NCI-H2029 (cell line): ENCODE data around the gene NYAP2.
A peak's percentile ranks its signal among the peaks of the same experiment; 100 is the strongest.

Experiments used
- DNase-seq: peaks from one replicate; lab custom pipeline; 2025; lab: John Stamatoyannopoulos, UW

Gene NYAP2

GRCh38 chr2:225399504-225399903, at the start of gene NYAP2:
NYAP2 (plus strand) TSS chr2:225399710; CDS start chr2:225408881, 9,171 bp downstream.
- DNase-seq, result peak; percentile 85

- no peak for DNase-seq
Measured at GRCh38 chr2:225353579-225354085, 45.9 kb upstream of the NYAP2 start.

- no peak for DNase-seq
Measured at GRCh38 chr2:225354281-225354774, 45.2 kb upstream of the NYAP2 start.

- DNase-seq, result no peak
Measured at GRCh38 chr2:225355788-225356187, 43.7 kb upstream of the NYAP2 start.

- no peak for DNase-seq
Measured at GRCh38 chr2:225366731-225367130, 32.8 kb upstream of the NYAP2 start.

- DNase-seq, result no peak
Measured at GRCh38 chr2:225367482-225367881, 32.0 kb upstream of the NYAP2 start.

GRCh38 chr2:225378984-225379383, 20.5 kb upstream of the NYAP2 start:
- no peak for DNase-seq

GRCh38 chr2:225379856-225380255, 19.7 kb upstream of the NYAP2 start:
- peak; percentile 53 for DNase-seq

- no peak for DNase-seq
Measured at GRCh38 chr2:225381609-225382008, 17.9 kb upstream of the NYAP2 start.

GRCh38 chr2:225398372-225398771, 1.1 kb upstream of the NYAP2 start:
- peak; percentile 10 for DNase-seq

- DNase-seq, result peak; percentile 40
Measured at GRCh38 chr2:225400060-225400511, 576 bp downstream of the NYAP2 start.

- DNase-seq, result no peak
Measured at GRCh38 chr2:225400546-225401400, 1.3 kb downstream of the NYAP2 start.

- no peak for DNase-seq
Measured at GRCh38 chr2:225402210-225402776, 2.8 kb downstream of the NYAP2 start.

GRCh38 chr2:225411452-225411851, 11.9 kb downstream of the NYAP2 start:
- DNase-seq, result no peak

- DNase-seq, result no peak
Measured at GRCh38 chr2:225413786-225414185, 14.3 kb downstream of the NYAP2 start.

GRCh38 chr2:225414902-225415301, 15.4 kb downstream of the NYAP2 start:
- no peak for DNase-seq

- DNase-seq, result no peak
Measured at GRCh38 chr2:225415341-225415740, 15.8 kb downstream of the NYAP2 start.

- no peak for DNase-seq
Measured at GRCh38 chr2:225415792-225416191, 16.3 kb downstream of the NYAP2 start.

- no peak for DNase-seq
Measured at GRCh38 chr2:225416616-225417367, 17.3 kb downstream of the NYAP2 start.

- DNase-seq, result no peak
Measured at GRCh38 chr2:225419033-225419432, 19.5 kb downstream of the NYAP2 start.

GRCh38 chr2:225422145-225422544, 22.6 kb downstream of the NYAP2 start:
- no peak for DNase-seq

- DNase-seq, result no peak
Measured at GRCh38 chr2:225425284-225425683, 25.8 kb downstream of the NYAP2 start.
